ENCODE results near the gene DMD. TPM values are rescaled to one million over a fixed set of nuclear protein-coding genes. Genes with fewer than 3 reads are reported as not detected.

DMD gene
- total and polyA plus RNA-seq, 2 of the 13 experiments (the other 11 are each of a cell fraction or from before 2014, with no cell fraction given) = 17.6 to 25.9 TPM

DNA sequence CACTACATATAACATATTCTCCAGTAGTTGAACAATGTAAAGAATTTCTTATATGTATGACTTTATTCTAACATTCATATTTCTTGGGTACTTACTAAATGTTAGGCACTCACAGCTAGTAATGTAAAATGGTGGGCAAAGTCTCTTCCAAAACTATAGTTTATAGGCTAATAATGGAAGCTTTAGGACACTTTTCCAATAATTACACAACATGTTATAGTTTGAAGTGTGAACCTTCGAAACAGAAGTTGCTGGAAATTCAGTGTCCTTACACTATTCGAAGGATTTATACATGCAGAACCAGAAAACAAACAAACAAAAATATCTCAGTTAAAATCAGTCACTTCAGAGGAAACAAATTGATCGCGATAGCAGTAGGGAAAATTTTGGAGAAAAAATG, 212.6 kb downstream of the DMD start (continued):
- TF ChIP-seq, protein P1, sequence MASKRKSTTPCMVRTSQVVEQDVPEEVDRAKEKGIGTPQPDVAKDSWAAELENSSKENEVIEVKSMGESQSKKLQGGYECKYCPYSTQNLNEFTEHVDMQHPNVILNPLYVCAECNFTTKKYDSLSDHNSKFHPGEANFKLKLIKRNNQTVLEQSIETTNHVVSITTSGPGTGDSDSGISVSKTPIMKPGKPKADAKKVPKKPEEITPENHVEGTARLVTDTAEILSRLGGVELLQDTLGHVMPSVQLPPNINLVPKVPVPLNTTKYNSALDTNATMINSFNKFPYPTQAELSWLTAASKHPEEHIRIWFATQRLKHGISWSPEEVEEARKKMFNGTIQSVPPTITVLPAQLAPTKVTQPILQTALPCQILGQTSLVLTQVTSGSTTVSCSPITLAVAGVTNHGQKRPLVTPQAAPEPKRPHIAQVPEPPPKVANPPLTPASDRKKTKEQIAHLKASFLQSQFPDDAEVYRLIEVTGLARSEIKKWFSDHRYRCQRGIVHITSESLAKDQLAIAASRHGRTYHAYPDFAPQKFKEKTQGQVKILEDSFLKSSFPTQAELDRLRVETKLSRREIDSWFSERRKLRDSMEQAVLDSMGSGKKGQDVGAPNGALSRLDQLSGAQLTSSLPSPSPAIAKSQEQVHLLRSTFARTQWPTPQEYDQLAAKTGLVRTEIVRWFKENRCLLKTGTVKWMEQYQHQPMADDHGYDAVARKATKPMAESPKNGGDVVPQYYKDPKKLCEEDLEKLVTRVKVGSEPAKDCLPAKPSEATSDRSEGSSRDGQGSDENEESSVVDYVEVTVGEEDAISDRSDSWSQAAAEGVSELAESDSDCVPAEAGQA (IDR thresholded peaks at IDR 0.05; ENCODE audit: low read depth) = no peak
- TF ChIP-seq, protein P1 (CRISPR knock-in tag; IDR thresholded peaks at IDR 0.05; ENCODE audit: borderline replicate concordance) = no peak

DNA sequence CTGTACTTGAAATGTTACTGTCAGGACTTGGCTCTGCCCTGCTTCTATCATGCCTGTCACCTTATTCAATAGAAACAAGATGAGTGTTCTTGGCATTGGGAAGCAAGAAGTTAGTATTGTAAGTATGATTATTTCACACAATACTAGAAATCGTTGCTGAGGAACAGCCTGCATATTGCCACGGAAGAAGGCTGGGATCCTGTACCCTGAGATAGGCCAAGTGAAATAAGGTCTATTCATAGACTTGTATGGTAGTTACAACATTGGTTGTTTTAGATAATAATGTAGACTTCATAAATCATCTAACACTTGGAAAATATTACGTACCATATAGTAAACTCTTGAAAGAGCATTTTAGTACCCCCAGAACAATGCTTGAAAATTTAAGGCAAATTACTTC, 215.9 kb downstream of the DMD start:
- Histone ChIP-seq H3K9ac (ENCODE audit: insufficient read depth, low read depth, low read length) (no peak overlapping the region), H2AFZ (ENCODE audit: low read length) (no peak overlapping the region), H3K27me3 (ENCODE audit: control insufficient read depth in 1 of 2, insufficient read depth in 2 of 2, low read length in 2 of 2) (no peaks in the 10 kb centered on the region), H3K36me3 (replicated peaks in 1 of 2; ENCODE audit: control insufficient read depth in 1 of 2, insufficient read depth in 2 of 2, low read length in 2 of 2) (no peaks in the 10 kb centered on the region), H3K79me2 (ENCODE audit: insufficient read depth, low read length) (no peaks in the 10 kb centered on the region), H3K4me2 (ENCODE audit: low read depth, low read length) (no peak overlapping the region), H3K9me3 (ENCODE audit: low read length) (no peaks in the 10 kb centered on the region), H3K4me1 (ENCODE audit: insufficient read depth, low read length) (no peaks in the 10 kb centered on the region), H3K4me3 (replicated peaks in 1 of 3; ENCODE audit: insufficient read depth in 1 of 3, low read depth in 2 of 3, low read length in 3 of 3) (no peak overlapping the region), H4K20me1 (ENCODE audit: insufficient read depth, low read length) (no peaks in the 10 kb centered on the region), H3K27ac (ENCODE audit: extremely low read length, insufficient read depth, low read length) (no peak overlapping the region)
- WGBS (ENCODE audit: low lambda C conversion rate) = 3% methylated on average over 3 of the region's 3 CpGs
- CTCF ChIA-PET (ENCODE audit: low intra/inter-chr PET ratio, low total read pairs) = no interaction called here
- FAIRE-seq = no peak
- no TSS peak for BruUV-seq (replicated peaks)
- intact Hi-C loops (cut with micrococcal nuclease; ENCODE audit: unreplicated experiment) (no loop called here), in situ Hi-C loops (cut with HindIII; ENCODE audit: extremely low pct_ligation_motif_present, low pct_unique_long_range_greater_than_20kb) (no loop called here)
- POLR2A ChIA-PET = no interaction called here
- no peak for ATAC-seq
- DNase-seq (ENCODE audit: low spot score) = no peak
- no peak for TF ChIP-seq ZNF567 (CRISPR knock-in tag; IDR thresholded peaks at IDR 0.05; ENCODE audit: borderline replicate concordance)
- TF ChIP-seq, protein P2, sequence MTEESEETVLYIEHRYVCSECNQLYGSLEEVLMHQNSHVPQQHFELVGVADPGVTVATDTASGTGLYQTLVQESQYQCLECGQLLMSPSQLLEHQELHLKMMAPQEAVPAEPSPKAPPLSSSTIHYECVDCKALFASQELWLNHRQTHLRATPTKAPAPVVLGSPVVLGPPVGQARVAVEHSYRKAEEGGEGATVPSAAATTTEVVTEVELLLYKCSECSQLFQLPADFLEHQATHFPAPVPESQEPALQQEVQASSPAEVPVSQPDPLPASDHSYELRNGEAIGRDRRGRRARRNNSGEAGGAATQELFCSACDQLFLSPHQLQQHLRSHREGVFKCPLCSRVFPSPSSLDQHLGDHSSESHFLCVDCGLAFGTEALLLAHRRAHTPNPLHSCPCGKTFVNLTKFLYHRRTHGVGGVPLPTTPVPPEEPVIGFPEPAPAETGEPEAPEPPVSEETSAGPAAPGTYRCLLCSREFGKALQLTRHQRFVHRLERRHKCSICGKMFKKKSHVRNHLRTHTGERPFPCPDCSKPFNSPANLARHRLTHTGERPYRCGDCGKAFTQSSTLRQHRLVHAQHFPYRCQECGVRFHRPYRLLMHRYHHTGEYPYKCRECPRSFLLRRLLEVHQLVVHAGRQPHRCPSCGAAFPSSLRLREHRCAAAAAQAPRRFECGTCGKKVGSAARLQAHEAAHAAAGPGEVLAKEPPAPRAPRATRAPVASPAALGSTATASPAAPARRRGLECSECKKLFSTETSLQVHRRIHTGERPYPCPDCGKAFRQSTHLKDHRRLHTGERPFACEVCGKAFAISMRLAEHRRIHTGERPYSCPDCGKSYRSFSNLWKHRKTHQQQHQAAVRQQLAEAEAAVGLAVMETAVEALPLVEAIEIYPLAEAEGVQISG (CRISPR knock-in tag; IDR thresholded peaks at IDR 0.05) = no peak
- TF ChIP-seq AGO2 (optimal IDR thresholded peaks at IDR 0.05; ENCODE audit: low read depth, low read length) = no peak
- TF ChIP-seq, protein P3, sequence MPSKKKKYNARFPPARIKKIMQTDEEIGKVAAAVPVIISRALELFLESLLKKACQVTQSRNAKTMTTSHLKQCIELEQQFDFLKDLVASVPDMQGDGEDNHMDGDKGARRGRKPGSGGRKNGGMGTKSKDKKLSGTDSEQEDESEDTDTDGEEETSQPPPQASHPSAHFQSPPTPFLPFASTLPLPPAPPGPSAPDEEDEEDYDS (CRISPR knock-in tag; IDR thresholded peaks at IDR 0.05) = no peak
- TF ChIP-seq, protein P4, sequence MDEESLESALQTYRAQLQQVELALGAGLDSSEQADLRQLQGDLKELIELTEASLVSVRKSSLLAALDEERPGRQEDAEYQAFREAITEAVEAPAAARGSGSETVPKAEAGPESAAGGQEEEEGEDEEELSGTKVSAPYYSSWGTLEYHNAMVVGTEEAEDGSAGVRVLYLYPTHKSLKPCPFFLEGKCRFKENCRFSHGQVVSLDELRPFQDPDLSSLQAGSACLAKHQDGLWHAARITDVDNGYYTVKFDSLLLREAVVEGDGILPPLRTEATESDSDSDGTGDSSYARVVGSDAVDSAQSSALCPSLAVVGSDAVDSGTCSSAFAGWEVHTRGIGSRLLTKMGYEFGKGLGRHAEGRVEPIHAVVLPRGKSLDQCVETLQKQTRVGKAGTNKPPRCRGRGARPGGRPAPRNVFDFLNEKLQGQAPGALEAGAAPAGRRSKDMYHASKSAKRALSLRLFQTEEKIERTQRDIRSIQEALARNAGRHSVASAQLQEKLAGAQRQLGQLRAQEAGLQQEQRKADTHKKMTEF (CRISPR knock-in tag; IDR thresholded peaks at IDR 0.05) = no peak
- TF ChIP-seq, protein P5, sequence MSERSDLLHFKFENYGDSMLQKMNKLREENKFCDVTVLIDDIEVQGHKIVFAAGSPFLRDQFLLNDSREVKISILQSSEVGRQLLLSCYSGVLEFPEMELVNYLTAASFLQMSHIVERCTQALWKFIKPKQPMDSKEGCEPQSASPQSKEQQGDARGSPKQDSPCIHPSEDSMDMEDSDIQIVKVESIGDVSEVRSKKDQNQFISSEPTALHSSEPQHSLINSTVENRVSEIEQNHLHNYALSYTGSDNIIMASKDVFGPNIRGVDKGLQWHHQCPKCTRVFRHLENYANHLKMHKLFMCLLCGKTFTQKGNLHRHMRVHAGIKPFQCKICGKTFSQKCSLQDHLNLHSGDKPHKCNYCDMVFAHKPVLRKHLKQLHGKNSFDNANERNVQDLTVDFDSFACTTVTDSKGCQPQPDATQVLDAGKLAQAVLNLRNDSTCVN (CRISPR knock-in tag; IDR thresholded peaks at IDR 0.05; ENCODE audit: borderline replicate concordance) = no peak
- TF ChIP-seq, protein P6, sequence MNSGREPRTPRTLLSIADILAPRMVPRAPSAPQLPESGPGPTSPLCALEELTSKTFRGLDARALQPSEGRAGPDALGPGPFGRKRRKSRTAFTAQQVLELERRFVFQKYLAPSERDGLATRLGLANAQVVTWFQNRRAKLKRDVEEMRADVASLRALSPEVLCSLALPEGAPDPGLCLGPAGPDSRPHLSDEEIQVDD (CRISPR knock-in tag; IDR thresholded peaks at IDR 0.05; ENCODE audit: borderline replicate concordance) = no peak

All from HepG2 (cell line).